Stimulated activated CD8-positive, alpha-beta memory T cell treated with anti-CD3 and anti-CD28 coated beads, Interleukin-12 subunit alpha, Interleukin-12 subunit beta, amount 100 ng/mL, for 4 hours (primary cell): Measurements from ENCODE around the gene ZMIZ1.

Source experiments
- DNase-seq: peaks from one replicate; pipeline ENCODE4 v3.0.0-alpha.2; 2020; ENCODE audit warnings: low read depth

The ZMIZ1 gene

DNA sequence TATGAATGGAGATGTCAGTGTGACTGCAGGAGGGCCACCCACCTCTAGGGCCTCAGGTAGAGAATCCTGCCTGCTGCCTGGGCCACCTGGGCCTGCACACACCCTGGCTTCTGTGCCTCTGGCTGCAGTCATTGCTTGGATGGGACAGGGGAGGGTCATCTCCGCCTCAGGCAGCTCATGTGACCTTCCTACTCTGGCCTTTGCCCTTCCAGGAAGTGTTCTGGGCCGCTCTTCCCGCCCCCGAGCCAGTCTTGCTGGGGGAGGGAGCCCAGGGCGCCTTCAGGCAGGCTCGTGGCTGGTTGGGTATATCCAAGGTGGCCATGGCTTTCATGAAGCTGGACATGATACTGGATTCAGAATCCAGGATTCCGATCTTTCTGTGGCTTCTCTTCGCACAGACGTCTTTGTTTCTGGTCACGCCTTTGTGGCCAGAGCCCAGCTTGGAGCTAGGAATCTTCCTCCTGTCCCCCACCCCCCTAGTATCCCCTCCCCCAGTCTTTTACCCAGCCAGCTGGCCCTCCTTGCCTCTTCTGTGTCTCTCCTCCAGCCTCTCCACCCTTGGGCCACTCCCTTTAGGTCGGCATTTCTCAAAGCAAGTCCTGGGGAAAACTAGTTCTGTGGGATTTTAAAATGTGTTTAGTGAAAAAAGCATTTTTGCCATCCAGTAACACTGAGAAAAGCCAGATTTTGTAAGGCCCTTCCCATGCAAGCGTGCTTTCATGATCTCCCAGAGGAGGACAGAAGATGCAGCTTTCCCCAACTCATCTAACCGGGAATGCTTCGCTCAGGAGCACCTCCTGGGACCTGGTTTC, 119.6 kb downstream of the ZMIZ1 start:
- no peak for DNase-seq

DNA sequence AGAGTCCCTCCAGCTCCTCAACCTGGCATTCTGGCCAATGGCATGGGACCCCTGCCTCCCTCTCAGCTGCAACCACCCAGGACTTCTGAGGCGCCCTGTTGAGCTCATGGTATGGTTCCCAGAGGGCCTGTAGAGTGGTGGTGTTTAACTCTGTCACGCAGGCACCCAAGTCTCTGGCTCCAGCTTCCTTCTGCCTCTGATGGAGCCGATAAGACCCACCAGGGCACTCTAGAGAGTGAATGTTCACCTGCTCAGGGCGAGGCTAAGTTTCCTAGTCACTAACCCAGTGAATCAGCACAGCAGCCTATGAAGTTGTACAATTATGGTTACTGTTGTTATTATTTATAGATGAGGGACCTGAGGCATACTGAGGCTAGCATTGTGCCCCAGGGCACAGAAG, 120.4 kb downstream of the ZMIZ1 start:
- no peak for DNase-seq

GRCh38 chr10:79189853-79190435, 121.2 kb downstream of the ZMIZ1 start:
- DNase-seq = no peak

DNA sequence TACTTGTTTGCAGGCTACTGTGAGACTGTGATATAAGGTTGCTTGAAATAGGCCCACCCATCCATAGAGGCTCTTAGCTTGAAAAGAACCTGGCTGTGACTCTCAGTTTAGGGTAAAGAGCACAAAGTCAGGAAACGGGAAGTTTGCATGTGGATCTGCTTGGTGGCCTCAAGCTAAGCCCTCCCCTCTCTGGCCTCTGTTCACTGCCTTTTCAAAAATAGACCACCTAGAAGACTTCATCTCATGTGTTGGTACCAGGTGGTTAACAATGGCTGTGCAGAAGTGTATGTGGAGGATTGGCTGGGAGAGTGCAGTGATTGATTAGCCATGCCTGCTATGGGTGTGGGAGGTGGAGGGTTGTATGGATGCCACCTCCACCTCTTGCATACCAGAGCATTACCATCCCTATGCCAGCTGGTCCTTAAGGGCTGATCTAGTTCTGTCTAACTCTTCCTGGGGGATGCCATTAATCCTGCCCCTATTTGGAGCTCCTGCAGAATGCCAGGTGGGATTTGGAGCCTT, 122.0 kb downstream of the ZMIZ1 start:
- no peak for DNase-seq

- DNase-seq = no peak
These were observed 123.3 kb downstream of the ZMIZ1 start for GRCh38 chr10:79191951-79192676.

DNA sequence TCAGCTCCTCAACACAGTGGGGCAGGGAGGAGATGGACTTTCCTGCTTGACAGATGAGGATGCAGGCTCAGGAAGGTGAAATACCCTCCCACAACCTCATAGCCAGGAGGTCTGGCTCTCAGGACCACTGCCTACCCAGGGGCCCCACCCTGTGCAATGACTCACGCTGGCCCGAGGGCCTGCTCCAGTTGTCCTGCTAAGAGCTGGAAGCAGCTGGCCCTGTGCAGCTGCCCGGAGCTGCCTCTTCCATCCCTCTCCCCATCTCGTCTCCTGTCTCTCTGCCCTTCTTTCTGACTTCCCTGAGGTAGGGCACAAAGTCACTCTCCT, 123.9 kb downstream of the ZMIZ1 start:
- no peak for DNase-seq

DNA sequence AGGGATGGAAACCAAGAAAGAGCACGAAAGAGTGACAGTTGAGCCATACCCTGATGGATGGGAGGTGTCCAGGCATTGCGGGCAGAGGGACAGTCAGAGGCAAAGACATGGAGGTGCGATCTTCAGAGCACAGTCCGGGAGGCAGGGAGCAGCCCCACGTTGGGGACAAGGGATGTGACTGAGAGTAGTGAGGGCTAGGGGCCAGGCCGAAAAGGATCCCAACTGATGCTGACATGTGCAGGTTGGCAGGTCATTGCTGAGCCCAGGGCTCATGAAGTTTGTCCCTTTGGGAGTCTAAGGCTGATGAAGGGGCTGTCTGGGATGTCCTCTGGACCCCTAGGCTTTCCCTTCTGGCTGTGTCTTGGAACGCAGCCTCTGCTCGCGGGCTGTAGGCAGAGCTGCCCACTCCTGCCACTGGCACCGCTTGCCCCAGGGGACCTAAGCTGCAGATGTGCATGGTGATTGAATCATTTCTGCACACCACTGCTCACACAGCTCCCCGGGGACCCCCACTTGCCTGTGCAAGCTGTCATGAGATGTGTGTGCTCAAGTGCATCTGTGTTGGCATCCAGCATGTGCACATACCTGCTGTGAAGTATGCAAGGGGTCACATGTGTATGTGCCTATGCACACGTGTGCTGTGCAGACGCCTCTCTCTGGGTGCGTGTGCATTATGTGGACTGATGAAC, 125.1 kb downstream of the ZMIZ1 start:
- DNase-seq = no peak

- DNase-seq = peak; percentile 56
These were observed 126.5 kb downstream of the ZMIZ1 start for GRCh38 chr10:79195091-79195923.

GRCh38 chr10:79196470-79197461, 128.0 kb downstream of the ZMIZ1 start:
- DNase-seq = peak; percentile 45

DNA sequence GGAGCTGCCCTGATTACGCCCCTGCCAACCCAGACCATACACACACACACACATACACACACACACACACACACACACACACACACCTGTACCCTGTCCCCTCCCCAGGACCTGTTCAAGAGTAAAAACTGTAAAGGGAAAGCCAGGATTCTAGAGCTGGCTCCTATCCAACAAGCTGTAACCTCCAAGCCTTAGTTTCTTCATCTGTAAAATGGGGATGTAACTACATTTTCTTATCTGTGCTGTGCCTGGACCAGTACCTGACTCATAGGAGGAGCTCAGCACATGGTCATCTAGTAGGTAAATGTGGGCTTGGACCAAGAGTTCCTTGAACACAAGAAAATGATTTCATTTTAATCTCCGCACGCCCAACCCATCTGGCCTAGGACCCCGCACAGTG, 128.8 kb downstream of the ZMIZ1 start:
- DNase-seq = no peak

DNA sequence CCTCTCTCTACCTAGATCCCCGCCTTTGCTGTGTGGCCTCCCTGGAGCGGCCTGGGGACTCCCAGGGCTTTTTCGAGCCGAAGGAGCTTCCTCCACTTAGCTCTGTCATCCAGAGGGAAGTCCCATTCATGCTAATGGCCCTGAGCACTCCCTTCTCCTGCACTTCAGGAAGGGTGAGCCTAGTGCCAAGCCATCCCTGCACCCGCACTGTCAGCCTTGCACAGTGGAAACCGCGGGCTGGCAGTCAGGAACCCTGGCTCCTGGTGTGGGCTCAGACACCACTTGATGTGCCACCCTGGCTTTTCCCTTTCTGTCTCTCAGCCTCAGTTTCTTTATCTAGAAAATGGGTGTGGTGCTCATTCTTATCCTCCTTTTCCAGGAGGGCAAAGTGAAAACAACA, 131.6 kb downstream of the ZMIZ1 start:
- DNase-seq = no peak

DNA sequence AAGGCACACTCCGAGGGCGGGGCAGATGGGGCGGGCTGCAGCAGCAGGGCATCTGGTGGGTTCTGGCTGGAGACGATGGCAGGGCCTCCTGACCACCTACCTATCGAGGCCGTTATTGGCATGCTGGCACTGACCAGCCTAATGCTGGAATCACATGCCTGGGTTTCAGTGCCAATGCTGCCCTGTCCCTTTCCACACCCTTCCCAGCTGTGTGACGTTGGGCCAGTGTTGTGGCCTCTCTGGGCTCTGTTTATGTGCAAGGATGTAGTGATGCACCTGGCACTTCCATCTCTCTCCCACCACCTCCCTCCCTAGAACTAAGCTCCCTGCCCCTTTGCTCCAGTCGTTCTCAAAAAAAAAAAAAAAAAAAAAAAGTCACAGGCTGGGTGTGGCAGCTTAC, 132.9 kb downstream of the ZMIZ1 start:
- no peak for DNase-seq

- no peak for DNase-seq
These were observed 133.6 kb downstream of the ZMIZ1 start for GRCh38 chr10:79202188-79203013.

GRCh38 chr10:79203014-79203644, 134.4 kb downstream of the ZMIZ1 start:
- no peak for DNase-seq

DNA sequence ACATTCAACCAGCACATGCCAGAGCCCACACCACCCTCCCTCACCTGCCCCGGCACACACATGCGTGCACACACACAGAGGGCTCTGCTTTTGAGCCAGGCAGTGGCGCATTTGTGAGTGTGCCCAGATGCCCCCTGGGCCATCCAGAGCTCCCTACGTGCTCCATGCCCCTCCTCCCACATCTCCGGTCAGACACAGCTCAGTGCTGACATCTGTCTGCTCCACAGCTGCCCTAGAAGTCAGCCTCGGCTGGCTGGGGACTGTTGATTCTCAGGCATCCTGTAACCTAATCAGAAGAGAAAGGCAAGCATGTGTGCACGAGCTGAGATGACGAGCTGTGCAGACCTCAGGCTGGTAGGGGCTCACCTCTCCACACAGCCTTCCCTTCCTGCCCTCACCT, 135.1 kb downstream of the ZMIZ1 start:
- no peak for DNase-seq

- DNase-seq = no peak
These were observed 137.7 kb downstream of the ZMIZ1 start for GRCh38 chr10:79206300-79207095.

- no peak for DNase-seq
These were observed 138.3 kb downstream of the ZMIZ1 start for GRCh38 chr10:79207096-79207357.

- DNase-seq = no peak
These were observed 139.0 kb downstream of the ZMIZ1 start for GRCh38 chr10:79207726-79208125.
